H1 (cell line): ENCODE results near the gene KLHL14. TPM values are rescaled to one million over a fixed set of nuclear protein-coding genes. Genes with fewer than 3 reads are reported as not detected.

Experiments
- CTCF ChIA-PET: fragments of 300-600 bp; sonication (Branson Sonifier 250); formaldehyde crosslinking; loops from one replicate; lab custom pipeline; 2021; ENCODE audit not compliant: partially characterized antibody; lab: Charles Lee
- POLR2A ChIA-PET: fragments of 300-600 bp; sonication (Branson Sonifier 250); formaldehyde crosslinking; loops from one replicate; lab custom pipeline; 2021; ENCODE audit warnings: inconsistent platforms; ENCODE audit not compliant: partially characterized antibody; lab: Charles Lee
- DNase-seq, 2 experiments: peaks; one replicate each; pipeline versions ENCODE4 v3.0.0 to v3.0.0-alpha.2; 2010 to 2022; ENCODE audit warnings: low spot score in 2 of 2, low read depth in 1 of 2, mixed read lengths in 1 of 2
- FAIRE-seq: peaks from 2 replicates; lab custom pipeline; 2011; peaks lifted over from hg19 to GRCh38; lab: Jason Lieb, UNC
- H2AFZ ChIP-seq: 2 replicates; pipeline ENCODE4 v1.8.1; 2012; ENCODE audit warnings: low read length, inconsistent platforms
- H2AK5ac ChIP-seq: 2 replicates; pipeline ENCODE4 v1.6.1; 2013; ENCODE audit warnings: low read depth, low read length
- H2BK120ac ChIP-seq: replicated peaks from 2 replicates; pipeline ENCODE3; 2013; ENCODE audit warnings: low read depth, low read length, inconsistent platforms
- H2BK12ac ChIP-seq: 2 replicates; pipeline ENCODE4 v1.6.1; 2013; ENCODE audit warnings: low read depth, low read length
- H2BK15ac ChIP-seq: 2 replicates; pipeline ENCODE4 v1.6.1; 2013; ENCODE audit warnings: low read length
- H2BK20ac ChIP-seq: 2 replicates; pipeline ENCODE4 v1.6.1; 2013; ENCODE audit warnings: low read length
- H2BK5ac ChIP-seq: 2 replicates; pipeline ENCODE4 v1.6.1; 2013; ENCODE audit warnings: low read depth, low read length
- H3K14ac ChIP-seq: 2 replicates; pipeline ENCODE4 v1.6.1; 2013; ENCODE audit warnings: inconsistent platforms; ENCODE audit not compliant: insufficient read length
- H3K18ac ChIP-seq: 2 replicates; pipeline ENCODE4 v1.6.1; 2013; ENCODE audit warnings: low read length; ENCODE audit errors: extremely low read depth
- H3K23ac ChIP-seq: 2 replicates; pipeline ENCODE4 v1.6.1; 2013; ENCODE audit warnings: inconsistent platforms; ENCODE audit not compliant: insufficient read length
- H3K23me2 ChIP-seq: 2 replicates; pipeline ENCODE4 v1.6.1; 2013; ENCODE audit warnings: low read depth, low read length
- H3K27ac ChIP-seq: 2 replicates; pipeline ENCODE4 v1.6.1; 2011; ENCODE audit warnings: low read depth, low read length, inconsistent platforms
- H3K27me3 ChIP-seq, 4 experiments: replicated peaks in 1 of 4; 1 replicate in 1 of 4; 2 replicates in 3 of 4; pipeline versions ENCODE4 v1.6.1 to v1.8.1; 2011 to 2013; ENCODE audit warnings: low read length in 3 of 4, mild to moderate bottlenecking in 3 of 4, inconsistent platforms in 2 of 4, mixed read lengths in 2 of 4, moderate library complexity in 1 of 4; ENCODE audit not compliant: control insufficient read depth in 3 of 4, insufficient read depth in 3 of 4; ENCODE audit errors: extremely low read depth in 1 of 4
- H3K36me3 ChIP-seq, 4 experiments: 2 replicates each; pipeline versions ENCODE4 v1.6.1 to v1.8.1; 2011 to 2013; ENCODE audit warnings: mild to moderate bottlenecking in 4 of 4, low read length in 3 of 4, moderate library complexity in 2 of 4, control low read depth in 1 of 4, inconsistent platforms in 1 of 4; ENCODE audit not compliant: insufficient read depth in 4 of 4, control insufficient read depth in 2 of 4
- H3K4ac ChIP-seq: replicated peaks from 2 replicates; pipeline ENCODE3; 2013; ENCODE audit warnings: low read length, low read depth, mixed read lengths, inconsistent platforms; ENCODE audit not compliant: insufficient read length
- H3K4me1 ChIP-seq, 4 experiments: replicated peaks in 1 of 4; 1 replicate in 1 of 4; 2 replicates in 3 of 4; pipeline versions ENCODE4 v1.6.1 to v1.8.1; 2011 to 2013; ENCODE audit warnings: low read length in 3 of 4, inconsistent platforms in 2 of 4, mixed read lengths in 1 of 4; ENCODE audit not compliant: insufficient read depth in 4 of 4, control insufficient read depth in 3 of 4
- H3K4me2 ChIP-seq, 2 experiments: 2 replicates each; pipeline versions ENCODE4 v1.6.1 to v1.8.1; 2011 to 2013; ENCODE audit warnings: low read depth in 2 of 2, low read length in 2 of 2, control low read depth in 1 of 2, inconsistent platforms in 1 of 2, mild to moderate bottlenecking in 1 of 2; ENCODE audit not compliant: insufficient read depth in 1 of 2
- H3K4me3 ChIP-seq, 4 experiments: fragments of 200-600, 300-600 bp in 1 of 4; sonication (generic), shearing (Covaris generic), sonication (Bioruptor Twin) in 1 of 4; 2 replicates each; pipeline versions ENCODE4 v1.5.1 to v1.8.1; 2011 to 2016; ENCODE audit warnings: low read length in 4 of 4, low read depth in 3 of 4, control low read depth in 2 of 4, inconsistent platforms in 2 of 4, mild to moderate bottlenecking in 2 of 4, mixed read lengths in 1 of 4, moderate library complexity in 1 of 4; ENCODE audit not compliant: insufficient read depth in 2 of 4; ENCODE audit errors: extremely low read depth in 1 of 4
- H3K56ac ChIP-seq: replicated peaks from 2 replicates; pipeline ENCODE3; 2013; ENCODE audit warnings: low read depth, mild to moderate bottlenecking, mixed read lengths, low read length, inconsistent platforms; ENCODE audit not compliant: insufficient read length
- H3K79me1 ChIP-seq: 2 replicates; pipeline ENCODE4 v1.6.1; 2013; ENCODE audit warnings: low read depth, low read length, control low read depth
- H3K79me2 ChIP-seq, 2 experiments: 2 replicates each; pipeline versions ENCODE4 v1.6.1 to v1.8.1; 2012 to 2013; ENCODE audit warnings: low read length in 2 of 2, mild to moderate bottlenecking in 2 of 2, inconsistent platforms in 1 of 2; ENCODE audit not compliant: insufficient read depth in 2 of 2, control insufficient read depth in 1 of 2
- H3K9ac ChIP-seq, 4 experiments: replicated peaks in 1 of 4; 1 replicate in 1 of 4; 2 replicates in 3 of 4; pipeline versions ENCODE4 v1.6.1 to v1.8.1; 2011 to 2013; ENCODE audit warnings: low read depth in 3 of 4, low read length in 3 of 4, control low read depth in 2 of 4, mild to moderate bottlenecking in 2 of 4, moderate library complexity in 2 of 4, inconsistent platforms in 1 of 4; ENCODE audit errors: extremely low read depth in 1 of 4
- H3K9me3 ChIP-seq, 2 experiments: 2 replicates each; pipeline versions ENCODE4 v1.6.1 to v1.8.1; 2012 to 2013; ENCODE audit warnings: mild to moderate bottlenecking in 2 of 2, moderate library complexity in 2 of 2, control low read depth in 1 of 2, inconsistent platforms in 1 of 2, low read depth in 1 of 2, low read length in 1 of 2, mixed read lengths in 1 of 2; ENCODE audit not compliant: insufficient read depth in 2 of 2
- H4K20me1 ChIP-seq, 2 experiments: replicated peaks in 1 of 2; 2 replicates each; pipeline versions ENCODE3 to v1.8.1; 2011 to 2013; ENCODE audit warnings: inconsistent platforms in 2 of 2, low read length in 2 of 2, mild to moderate bottlenecking in 1 of 2; ENCODE audit not compliant: insufficient read depth in 2 of 2, control insufficient read depth in 1 of 2
- H4K5ac ChIP-seq: 2 replicates; pipeline ENCODE4 v1.6.1; 2013; ENCODE audit warnings: low read length, low read depth, mixed read lengths, inconsistent platforms; ENCODE audit not compliant: insufficient read length
- H4K8ac ChIP-seq: 2 replicates; pipeline ENCODE4 v1.8.0; 2013; ENCODE audit warnings: mild to moderate bottlenecking, moderate library complexity, low read length, inconsistent platforms; ENCODE audit not compliant: insufficient read depth; ENCODE audit errors: extremely low read depth
- H4K91ac ChIP-seq: replicated peaks from 2 replicates; pipeline ENCODE3; 2013; ENCODE audit warnings: low read length, mixed read lengths, inconsistent platforms; ENCODE audit not compliant: insufficient read length
- BCL11A ChIP-seq, 2 experiments: IDR thresholded peaks; one replicate each; pipeline ENCODE4 v1.6.1; 2011; ENCODE audit warnings: low read depth in 2 of 2, low read length in 2 of 2, mild to moderate bottlenecking in 2 of 2
- CTBP2 ChIP-seq: IDR thresholded peaks from 2 replicates; pipeline ENCODE4 v1.7.0; 2011; ENCODE audit warnings: borderline replicate concordance, mild to moderate bottlenecking, moderate library complexity, mixed read lengths, low read length; ENCODE audit not compliant: insufficient read depth, insufficient read length
- FOSL1 ChIP-seq: IDR thresholded peaks from 2 replicates; pipeline ENCODE4 v1.6.1; 2011; ENCODE audit warnings: mild to moderate bottlenecking, low read depth, low read length, moderate library complexity; ENCODE audit not compliant: insufficient read depth
- HDAC2 ChIP-seq, 2 experiments: fragments of 300-600 bp in 1 of 2; sonication (generic) in 1 of 2; IDR thresholded peaks; 2 replicates each; pipeline ENCODE4 v1.6.1; 2011 to 2012; ENCODE audit warnings: low read depth in 2 of 2, low read length in 2 of 2, mild to moderate bottlenecking in 2 of 2, moderate library complexity in 2 of 2, borderline replicate concordance in 1 of 2, inconsistent platforms in 1 of 2
- KDM1A ChIP-seq: fragments of 200-600, 300-600 bp; sonication (generic); IDR thresholded peaks from 2 replicates; pipeline ENCODE4 v1.7.1; 2016; ENCODE audit warnings: mild to moderate bottlenecking, low read length, borderline replicate concordance
- KDM4A ChIP-seq: IDR thresholded peaks from one replicate; pipeline ENCODE4 v1.7.1; 2012; ENCODE audit warnings: low read depth, mild to moderate bottlenecking, moderate library complexity, low read length, inconsistent platforms; ENCODE audit not compliant: severe bottlenecking
- RNF2 ChIP-seq: fragments of 200-900, 300-1000 bp; sonication (generic); IDR thresholded peaks from 2 replicates; pipeline ENCODE4 v1.7.1; 2016; ENCODE audit warnings: borderline replicate concordance, low read depth, mild to moderate bottlenecking, antibody characterized with exemption, low read length; ENCODE audit not compliant: poor library complexity, severe bottlenecking; ENCODE audit errors: missing control alignments
- RXRA ChIP-seq: IDR thresholded peaks from 2 replicates; pipeline ENCODE4 v1.6.1; 2011; ENCODE audit warnings: low read depth, mild to moderate bottlenecking, low read length, moderate library complexity; ENCODE audit not compliant: insufficient read depth
- SAP30 ChIP-seq: fragments of 300-600 bp; sonication (generic); IDR thresholded peaks from 2 replicates; pipeline ENCODE4 v1.7.1; 2012; ENCODE audit warnings: low read length, moderate library complexity, mild to moderate bottlenecking, inconsistent platforms; ENCODE audit not compliant: insufficient read depth, insufficient replicate concordance
- SP4 ChIP-seq: IDR thresholded peaks from 2 replicates; pipeline ENCODE4 v1.6.1; 2012; ENCODE audit warnings: low read length, inconsistent platforms
- TBP ChIP-seq: IDR thresholded peaks from 2 replicates; pipeline ENCODE4 v1.6.1; 2011; ENCODE audit warnings: low read depth, low read length, improper control_type of control experiment
- WGBS, 2 experiments: shearing (Covaris generic) in 1 of 2; methylation state at CpG; one replicate each; pipeline versions ENCODE4 v1.1.6 to v1.1.7; 2013 to 2015; ENCODE audit warnings: low lambda C conversion rate in 2 of 2, mixed read lengths in 2 of 2, inconsistent platforms in 1 of 2, low coverage in 1 of 2, missing lambda C conversion rate in 1 of 2; ENCODE audit not compliant: insufficient replicate concordance in 2 of 2, insufficient coverage in 1 of 2, insufficient read length in 1 of 2; ENCODE audit errors: extremely low coverage in 1 of 2, missing lambda C conversion rate in 1 of 2; 5-methylcytosine and 5-hydroxymethylcytosine counted together
- polyA plus RNA-seq, 7 experiments: library from polyadenylated mRNA; depleted of rRNA in 3 of 7; stranded (reverse) in 5 of 7; unstranded in 2 of 7; fragments of >200 nt in 5 of 7; fragments of 200-250 nt in 2 of 7; gene quantifications; 1 replicate in 5 of 7; 2 replicates in 1 of 7; 4 replicates in 1 of 7; pipeline versions ENCODE4 v1.2.1 to v1.2.3, GENCODE V29; 2011 to 2013; ENCODE audit warnings: missing spikeins in 2 of 7, mixed read lengths in 2 of 7
- total RNA-seq: library from RNA; stranded (reverse); fragmentation: NEBNext Ultra II Directional; extraction: Animal tissue kit (Norgen Biotek cat#: 25700); gene quantifications from 2 replicates; pipeline ENCODE4 v1.2.1, GENCODE V29; 2021

Gene KLHL14
- total and polyA plus RNA-seq, 2 of the 8 experiments (the other 6 are each of a cell fraction or from before 2014, with no cell fraction given): 1.1 to 1.2 TPM

DNA sequence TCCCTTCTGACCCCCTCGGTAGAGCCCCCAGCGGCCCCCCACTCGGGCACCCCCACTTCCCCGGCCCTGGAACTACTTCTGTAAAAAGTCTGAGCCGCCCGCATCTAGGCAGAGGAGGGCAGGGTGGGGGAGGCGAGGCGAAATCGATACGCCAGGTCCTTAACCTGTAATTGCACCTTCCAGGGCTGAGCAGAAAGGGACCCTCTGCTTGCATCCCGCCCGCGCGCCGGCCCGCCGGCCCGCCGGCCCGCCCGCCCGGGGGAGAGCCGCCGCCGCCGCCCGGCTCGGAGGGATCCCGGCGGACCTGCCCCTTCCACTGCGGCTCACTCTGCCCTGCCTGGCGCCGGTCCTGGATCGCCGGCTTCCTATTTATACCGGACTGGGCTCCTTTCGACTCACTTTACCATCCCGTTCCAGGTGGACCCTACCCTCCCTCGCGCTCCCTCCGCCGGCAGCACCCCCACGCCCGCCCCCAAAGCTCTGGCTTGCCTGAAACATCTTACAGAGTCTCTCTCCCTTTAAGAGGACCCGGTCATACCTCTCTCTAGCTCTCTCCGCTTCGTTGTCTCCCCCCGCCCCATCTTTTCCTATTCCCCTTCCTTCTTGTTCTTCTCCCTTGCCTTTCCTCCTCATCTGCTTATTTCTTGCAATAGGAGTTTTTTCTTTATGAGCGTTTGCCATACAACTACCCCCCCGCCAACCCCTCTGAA lies 797 bp downstream of the KLHL14 start:
- Histone ChIP-seq H2AFZ (no peak overlapping the region), H3K27ac (no peak overlapping the region)
- CTCF ChIA-PET: interaction anchor here (3.8 kb wide), 1 partner anchor 57 kb away, joined by 15 read pairs; no protein-coding TSS in a partner anchor
- TF ChIP-seq SP4 (no peak), CTBP2 (no peak), RXRA (no peak), RNF2 (no peak), KDM4A (no peak), KDM1A (no peak), FOSL1 (no peak), HDAC2 (IDR thresholded peaks at IDR 0.05; ENCODE audit: borderline replicate concordance in 1 of 2, low read depth in 2 of 2, low read length in 2 of 2) (no peak), TBP (peak; percentile 44; the same call in 1 of the 2 replicates), BCL11A (IDR thresholded peaks at IDR 0.05; ENCODE audit: low read depth in 2 of 2, low read length in 2 of 2) (no peak), SAP30 (no peak)

More for the DNA sequence above, 797 bp downstream of the KLHL14 start:
- Histone ChIP-seq H2AK5ac (no peak overlapping the region), H2BK120ac (no peak overlapping the region), H3K23me2 (peaks cover 20% of the 10 kb centered on the region), H2BK12ac (no peak overlapping the region), H4K5ac (no peak overlapping the region), H3K4me2 (peak overlapping the region; percentile 84 to 100), H3K23ac (no peak overlapping the region), H3K18ac (no peak overlapping the region), H3K79me2 (no peaks in the 10 kb centered on the region), H3K9me3 (no peaks in the 10 kb centered on the region), H3K4ac (no peak overlapping the region), H3K4me3 (peak overlapping the region; percentile 26 to 90 (median 36); a peak in 7 of 8 replicates), H3K14ac (no peak overlapping the region), H3K36me3 (no peaks in the 10 kb centered on the region), H2BK15ac (no peak overlapping the region), H3K27me3 (peaks cover 10 to 49% (median 40%) of the 10 kb centered on the region in 4 experiments), H4K20me1 (peaks cover 0 to 2% of the 10 kb centered on the region in 2 experiments), H3K56ac (no peak overlapping the region), H2BK20ac (no peak overlapping the region), H4K91ac (no peak overlapping the region), H3K79me1 (no peaks in the 10 kb centered on the region), H4K8ac (no peak overlapping the region), H2BK5ac (no peak overlapping the region), H3K9ac (peak overlapping the region in 1 of 4 experiments; percentile 47; a peak in 1 of 7 replicates), H3K4me1 (peaks cover 7 to 23% (median 15%) of the 10 kb centered on the region in 4 experiments)
- DNase-seq (peak in 1 of 2 experiments; percentile 67), FAIRE-seq (no peak)
- POLR2A ChIA-PET: interaction anchor here (1.1 to 1.3 kb wide), 2 partner anchors 17 to 25 kb away, joined by 3 read pairs; no protein-coding TSS in a partner anchor
- 0% methylated on average over 13 of the region's 50 CpGs; no CpG with 5 or more reads in 1 of the 2 experiments for WGBS, 2 experiments
